SIG-M5 treated with dmso at 0.1 percent for 504 hours (cell line): ENCODE data around the gene KRTAP5-9.
"Not testable (repeated sequence)": the region's sequence is repeated elsewhere in the genome, so short reads cannot be mapped to it uniquely, and the experiment has no call there.

Experiments used
- DNase-seq: peaks from one replicate; lab custom pipeline; 2025; ENCODE audit not compliant: unreplicated experiment; lab: John Stamatoyannopoulos, UW

The KRTAP5-9 gene

DNA sequence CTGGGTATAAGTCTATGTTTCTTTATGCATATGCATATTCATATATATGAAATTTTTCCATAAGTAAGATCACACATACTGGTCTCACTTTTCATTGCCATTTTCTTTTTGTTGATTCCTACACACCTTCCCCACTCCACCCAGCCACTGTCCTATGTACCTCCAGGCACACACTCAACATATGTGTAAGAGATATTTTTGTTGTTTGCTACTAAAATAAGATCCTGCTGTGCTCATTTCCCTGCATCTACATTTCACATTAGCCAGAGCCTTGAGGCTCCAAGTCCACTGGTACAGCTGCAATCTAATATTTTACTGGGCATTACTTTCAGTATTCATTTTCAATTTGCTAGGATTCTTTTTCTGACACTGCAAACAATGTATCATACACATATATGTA lies 9.0 kb downstream of the KRTAP5-9 start:
- DNase-seq = no peak

- no peak for DNase-seq
Measured at GRCh38 chr11:71558996-71559395, 10.8 kb downstream of the KRTAP5-9 start.

DNA sequence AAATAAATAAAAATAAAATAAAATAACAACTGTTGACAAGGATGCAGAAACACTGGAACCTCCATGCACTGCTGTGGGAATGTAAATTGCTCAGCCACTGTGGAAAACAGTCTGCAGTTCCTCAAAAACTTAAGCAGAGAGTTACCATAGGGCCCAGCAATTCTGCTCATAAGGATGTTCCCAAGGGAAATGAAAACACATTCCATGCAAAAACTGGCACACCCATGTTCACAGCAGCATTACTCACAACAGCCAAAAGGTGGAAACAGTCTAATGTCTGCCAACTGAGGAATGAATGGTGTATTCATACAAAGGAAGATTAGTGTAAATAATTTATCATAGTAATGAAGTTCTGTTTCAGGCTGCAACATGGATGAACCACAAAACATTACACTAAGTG lies 13.9 kb downstream of the KRTAP5-9 start:
- no peak for DNase-seq

- DNase-seq = no peak
Measured at GRCh38 chr11:71563406-71563805, 15.2 kb downstream of the KRTAP5-9 start.

GRCh38 chr11:71564430-71564829 lies 16.2 kb downstream of the KRTAP5-9 start:
- DNase-seq = no peak

GRCh38 chr11:71565263-71565662 lies 17.0 kb downstream of the KRTAP5-9 start, which contains the start of gene KRTAP5-10:
Gene KRTAP5-10, plus strand, starts transcription at chr11:71565563. Its CDS starts 25 bp downstream, at chr11:71565588.
- DNase-seq = no peak

DNA sequence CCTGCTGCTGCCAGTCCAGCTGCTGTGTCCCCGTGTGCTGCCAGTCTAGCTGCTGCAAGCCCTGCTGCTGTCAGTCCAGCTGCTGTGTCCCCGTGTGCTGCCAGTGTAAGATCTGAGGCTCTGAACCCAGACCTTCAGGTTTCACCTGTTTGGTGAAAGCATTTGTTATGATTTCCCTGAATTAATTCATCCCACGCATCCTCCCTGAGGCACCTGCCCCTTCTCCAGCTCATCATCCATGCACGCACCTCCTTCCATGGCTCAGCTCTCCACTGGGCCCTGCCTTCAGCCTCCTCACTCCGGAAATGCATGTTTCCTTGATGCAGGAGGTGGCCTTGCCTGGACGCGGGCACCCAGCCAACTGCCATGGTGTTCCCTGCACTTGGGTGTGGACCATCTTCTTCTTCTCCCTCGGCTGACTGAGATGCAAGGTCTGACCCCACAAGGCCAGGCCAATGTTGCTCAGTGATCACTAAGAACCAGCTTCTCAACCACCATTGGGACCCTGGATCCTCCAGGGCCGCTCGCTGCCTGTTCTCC lies 17.9 kb downstream of the KRTAP5-9 start:
- DNase-seq = no peak

DNA sequence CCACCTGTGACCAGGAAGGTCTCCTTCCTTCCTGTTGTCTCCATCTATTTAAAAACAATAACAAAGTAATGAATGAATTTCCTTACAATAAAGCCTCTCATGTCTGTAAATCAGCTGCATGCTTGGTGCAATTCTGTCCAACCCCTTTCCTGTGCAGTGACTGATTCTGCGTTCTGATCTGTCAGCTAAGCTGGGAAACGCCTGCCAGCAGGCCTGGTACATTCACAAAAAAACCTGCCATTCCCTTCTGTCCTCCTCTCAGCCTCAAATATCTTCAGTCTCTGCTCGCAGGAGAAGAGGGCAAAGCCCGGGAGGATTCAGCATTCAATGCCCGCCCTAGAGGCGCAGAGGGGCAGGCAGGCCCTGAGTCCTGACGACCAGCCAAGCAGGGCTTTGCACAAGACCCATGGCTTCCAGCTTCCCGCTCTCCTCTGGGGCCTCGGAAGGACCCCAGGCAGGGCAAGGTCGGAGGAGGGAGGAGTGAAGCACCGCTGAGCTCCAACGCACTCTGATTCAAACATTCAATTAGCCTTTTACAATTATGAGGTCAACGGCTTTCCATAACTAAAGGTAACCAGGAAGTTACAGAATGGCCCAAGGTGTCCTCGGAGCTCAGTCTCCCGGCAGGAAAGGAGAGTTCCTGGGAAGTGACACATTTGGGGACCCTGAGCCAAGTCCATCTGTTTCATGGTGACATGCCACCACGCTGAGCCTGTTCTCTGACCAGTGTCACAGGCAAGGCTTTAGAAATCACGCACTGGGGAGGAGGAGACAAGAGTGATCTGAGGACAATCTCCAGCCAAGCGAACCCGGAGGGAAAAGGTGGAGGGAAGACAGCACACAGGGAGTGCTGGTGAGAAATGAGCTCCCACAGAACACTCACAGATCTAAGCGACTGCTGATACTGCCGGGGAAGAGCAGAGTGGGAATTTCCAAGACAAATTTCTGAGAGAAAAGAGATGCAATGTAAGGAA lies 18.7 kb downstream of the KRTAP5-9 start:
- DNase-seq = not testable (repeated sequence)

GRCh38 chr11:71567633-71568032 lies 19.4 kb downstream of the KRTAP5-9 start:
- DNase-seq = not testable (repeated sequence)

DNA sequence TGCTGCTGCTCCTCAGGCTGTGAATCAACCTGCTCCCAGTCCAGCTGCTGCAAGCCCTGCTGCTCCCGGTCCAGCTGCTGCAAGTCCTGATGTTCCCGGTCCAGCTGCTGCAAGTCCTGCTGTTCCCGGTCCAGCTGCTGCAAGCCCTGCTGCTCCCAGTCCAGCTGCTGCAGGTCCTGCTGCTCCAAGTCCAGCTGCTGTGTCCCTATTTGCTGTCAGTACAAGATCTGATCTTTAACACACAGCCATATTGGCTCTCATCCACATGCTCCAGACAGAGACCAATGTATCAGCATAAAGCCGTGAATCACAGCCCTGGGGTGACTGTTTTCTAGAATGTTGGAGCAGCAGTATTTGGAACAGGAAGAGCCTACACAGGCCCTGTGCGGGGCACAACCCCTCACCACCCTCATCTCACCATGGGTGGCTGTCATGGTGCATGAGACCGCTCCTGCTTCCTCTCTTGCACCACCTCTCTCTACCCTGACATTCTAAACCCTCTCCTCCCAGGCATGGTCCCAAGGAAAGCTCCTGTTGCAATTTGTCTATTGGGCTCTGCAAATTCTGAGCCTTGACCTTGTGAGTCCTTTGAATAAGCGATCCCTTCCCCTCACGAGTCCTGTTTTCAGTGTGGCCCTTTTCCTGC lies 20.6 kb downstream of the KRTAP5-9 start:
- no peak for DNase-seq

GRCh38 chr11:71571101-71571850 lies 23.1 kb downstream of the KRTAP5-9 start:
- not testable (repeated sequence) for DNase-seq

DNA sequence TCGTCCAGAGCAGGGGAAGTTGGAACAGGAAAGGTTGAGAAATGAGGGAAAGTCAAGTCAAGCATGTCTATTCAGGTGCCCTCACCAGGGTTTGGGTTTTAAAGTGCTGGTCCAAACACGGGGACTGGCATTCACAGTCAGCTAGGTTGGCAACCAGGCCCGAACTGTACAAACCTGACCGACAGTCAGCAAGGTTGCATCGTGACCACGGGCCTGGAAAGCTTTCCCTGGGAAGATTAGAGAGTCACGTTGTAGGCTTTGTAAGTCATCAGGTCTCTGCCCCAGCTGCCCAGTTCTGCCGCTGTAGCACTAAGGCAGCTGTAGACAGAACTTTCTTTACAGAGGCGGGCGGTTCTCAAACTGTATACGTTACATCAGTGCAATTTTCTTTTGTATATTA lies 24.6 kb downstream of the KRTAP5-9 start:
- no peak for DNase-seq

- DNase-seq = no peak
Measured at GRCh38 chr11:71574418-71574817, 26.2 kb downstream of the KRTAP5-9 start.

GRCh38 chr11:71575723-71576424 lies 27.7 kb downstream of the KRTAP5-9 start:
- DNase-seq = no peak

DNA sequence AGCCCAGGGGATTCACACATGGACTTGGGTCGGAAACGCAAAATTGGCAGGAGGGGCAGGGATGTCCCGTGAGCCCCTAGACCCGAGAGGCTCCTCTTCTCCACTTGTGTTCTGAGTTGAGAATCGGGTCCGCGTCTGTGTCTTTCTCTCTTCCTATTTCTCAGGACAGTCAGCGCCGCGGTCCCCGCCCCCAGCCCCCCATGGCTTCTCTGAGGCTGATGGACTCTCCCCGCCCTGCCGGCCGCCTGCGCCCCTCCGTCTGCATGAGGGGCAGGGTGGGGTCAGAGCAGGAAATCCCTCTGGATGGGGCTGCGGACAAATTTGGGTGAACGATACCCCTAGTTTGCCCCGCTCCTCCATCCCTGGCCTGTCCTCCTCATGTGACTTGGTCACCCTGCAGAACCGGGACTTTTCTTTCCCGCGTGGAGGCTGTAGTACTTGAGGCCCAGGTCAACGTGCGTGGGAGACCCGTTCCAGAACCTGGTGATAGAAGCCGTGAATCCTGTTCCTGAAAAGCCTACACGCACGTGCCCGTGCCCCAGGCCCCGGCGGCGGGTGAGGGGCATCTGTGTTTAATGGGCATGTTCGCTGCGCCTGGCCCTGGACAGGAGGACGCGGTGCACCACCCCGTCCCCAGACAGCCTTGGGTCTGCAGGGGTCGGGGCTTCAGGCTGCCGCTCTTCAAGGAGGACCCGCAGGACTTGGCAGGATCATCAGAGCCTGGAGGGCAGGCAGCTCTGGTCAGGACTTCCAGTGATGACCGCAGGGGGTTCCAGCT lies 28.7 kb downstream of the KRTAP5-9 start:
- DNase-seq = not testable (repeated sequence)

DNA sequence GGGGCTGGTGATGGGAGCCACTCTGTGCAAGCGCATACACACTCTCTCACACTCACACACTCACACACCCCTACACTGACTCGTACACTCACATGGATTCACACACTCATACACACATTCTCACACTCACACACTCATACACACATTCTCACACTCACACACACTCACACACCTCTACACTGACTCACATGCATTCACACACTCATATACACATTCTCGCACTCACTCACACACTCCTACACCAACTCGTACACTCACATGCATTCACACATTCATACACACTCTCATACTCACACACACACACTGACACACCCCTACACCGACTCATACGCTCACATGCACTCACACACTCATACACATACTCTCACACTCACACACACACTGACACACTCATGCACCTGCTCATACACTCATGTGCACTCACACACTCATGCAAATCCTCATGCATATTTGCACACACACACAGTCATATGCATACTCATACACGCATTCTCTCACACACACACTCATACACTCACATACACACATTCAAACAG lies 29.3 kb downstream of the KRTAP5-9 start:
- no peak for DNase-seq

GRCh38 chr11:71579513-71579912 lies 31.3 kb downstream of the KRTAP5-9 start:
- not testable (repeated sequence) for DNase-seq

DNA sequence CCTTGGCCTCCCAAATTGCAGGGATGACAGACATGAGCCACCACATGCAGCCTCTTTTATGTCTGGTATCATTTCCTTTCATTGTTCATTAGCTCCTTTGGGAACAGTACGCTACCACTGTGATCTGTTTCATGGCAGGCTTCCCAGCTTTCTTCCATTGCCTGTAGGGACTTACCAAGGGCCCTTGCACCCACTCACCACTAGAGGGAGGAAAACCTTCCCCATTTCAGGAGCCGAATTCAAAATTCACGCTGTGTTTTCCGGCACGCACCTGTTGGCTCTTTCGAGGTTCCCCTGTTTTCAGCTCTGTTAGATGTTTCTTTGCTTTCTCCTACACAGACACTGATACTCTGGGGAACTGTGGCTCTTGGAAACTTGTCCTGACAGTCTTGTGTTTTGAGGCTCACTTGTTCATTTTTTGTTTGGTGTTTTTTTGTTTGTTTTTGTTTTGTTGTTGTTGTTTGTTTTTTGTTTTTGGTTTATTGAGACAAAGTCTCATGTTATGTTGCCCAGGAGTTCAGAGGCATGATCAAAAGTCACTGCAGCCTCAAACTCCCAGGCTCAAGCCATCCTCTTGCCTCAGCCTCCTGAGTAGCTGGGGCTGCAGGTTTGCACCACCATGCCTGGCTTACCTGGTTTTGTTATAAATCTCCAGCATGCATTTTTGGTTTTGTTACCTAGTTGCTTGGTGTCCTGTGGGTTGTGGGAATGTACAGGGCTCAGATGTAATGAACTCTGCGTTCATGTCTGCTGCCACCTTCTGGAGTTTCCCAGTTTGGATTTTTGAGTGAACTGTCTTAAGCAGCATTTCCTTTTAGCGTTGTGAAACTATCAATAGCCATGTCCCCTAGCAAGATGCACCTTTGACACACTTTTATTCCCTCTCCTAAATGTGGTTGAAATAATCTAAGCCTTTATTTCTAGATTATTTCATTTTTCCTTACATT lies 32.1 kb downstream of the KRTAP5-9 start:
- peak; percentile 38 for DNase-seq
